G401.6 (cell line): ENCODE measurements around the gene USH1G.

Source experiments
- FAIRE-seq: peaks from 2 replicates; lab custom pipeline; 2012; peaks lifted over from hg19 to GRCh38; lab: Jason Lieb, UNC

Gene USH1G

GRCh38 chr17:74903034-74903433, 20.0 kb downstream of the USH1G start:
- no peak for FAIRE-seq

- no peak for FAIRE-seq
These were observed 21.5 kb downstream of the USH1G start for GRCh38 chr17:74901353-74902135.

GRCh38 chr17:74900208-74900607, 22.8 kb downstream of the USH1G start:
- no peak for FAIRE-seq

DNA sequence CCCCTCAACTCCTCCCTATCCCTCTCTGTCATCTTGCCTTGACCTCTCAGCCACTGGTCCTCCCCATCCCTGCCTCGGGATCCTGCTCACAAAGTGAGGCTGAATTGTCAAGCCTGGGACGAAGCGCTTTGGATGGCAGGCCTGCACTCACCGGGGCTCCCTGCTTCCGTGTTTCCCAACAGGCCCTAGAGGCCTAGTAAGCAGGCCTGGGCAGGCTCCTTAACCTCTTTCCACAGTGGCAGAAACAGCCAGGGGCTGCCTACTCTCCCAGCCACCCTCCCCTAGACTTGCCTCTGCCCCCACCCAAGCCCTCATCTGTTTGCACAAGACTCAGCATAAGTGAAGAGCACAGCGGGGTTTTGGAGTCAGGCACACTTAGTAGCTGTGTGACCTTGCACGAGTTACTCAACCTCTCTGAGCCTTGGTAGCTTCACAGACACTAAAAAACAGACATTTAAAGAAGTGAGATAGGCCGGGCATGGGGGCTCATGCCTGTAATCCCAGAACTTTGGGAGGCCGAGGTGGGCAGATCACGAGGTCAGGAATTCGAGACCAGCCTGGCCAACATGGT, 24.6 kb downstream of the USH1G start:
- no peak for FAIRE-seq

DNA sequence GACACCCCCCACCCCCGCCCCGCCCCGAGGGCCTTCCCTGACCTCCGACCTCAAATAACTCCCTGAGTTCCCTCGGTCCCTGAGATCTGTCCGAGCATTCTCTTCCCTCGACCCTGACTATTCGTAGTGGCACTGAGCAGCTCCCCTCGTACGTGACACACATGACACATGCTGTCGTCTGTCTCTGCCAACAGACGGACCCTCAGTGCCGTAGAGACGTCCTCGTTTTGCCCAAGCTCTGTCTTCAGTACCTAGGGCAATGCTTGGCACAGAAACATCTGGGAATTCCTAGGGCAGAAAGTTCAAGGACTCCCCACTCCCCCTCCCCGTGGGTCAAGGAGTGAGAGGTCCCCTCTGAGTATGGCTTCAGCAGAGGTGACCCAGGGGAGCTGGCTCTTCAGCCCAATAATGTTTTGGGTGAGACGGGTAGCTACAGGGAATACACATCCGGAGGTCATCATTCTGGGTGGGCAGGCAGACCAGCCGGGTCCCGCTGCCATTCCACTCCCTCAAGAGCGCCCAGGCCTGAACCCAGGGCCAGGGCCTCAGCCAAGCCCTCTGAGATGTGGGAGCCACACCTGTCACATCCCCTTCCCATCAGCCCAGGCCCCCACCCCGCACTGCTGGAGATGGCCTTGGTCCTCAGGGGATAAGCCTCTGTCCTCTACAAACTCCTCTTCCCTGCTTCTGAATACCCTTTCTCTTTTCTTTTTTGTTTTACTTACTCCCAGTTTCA, 29.0 kb downstream of the USH1G start:
- no peak for FAIRE-seq

DNA sequence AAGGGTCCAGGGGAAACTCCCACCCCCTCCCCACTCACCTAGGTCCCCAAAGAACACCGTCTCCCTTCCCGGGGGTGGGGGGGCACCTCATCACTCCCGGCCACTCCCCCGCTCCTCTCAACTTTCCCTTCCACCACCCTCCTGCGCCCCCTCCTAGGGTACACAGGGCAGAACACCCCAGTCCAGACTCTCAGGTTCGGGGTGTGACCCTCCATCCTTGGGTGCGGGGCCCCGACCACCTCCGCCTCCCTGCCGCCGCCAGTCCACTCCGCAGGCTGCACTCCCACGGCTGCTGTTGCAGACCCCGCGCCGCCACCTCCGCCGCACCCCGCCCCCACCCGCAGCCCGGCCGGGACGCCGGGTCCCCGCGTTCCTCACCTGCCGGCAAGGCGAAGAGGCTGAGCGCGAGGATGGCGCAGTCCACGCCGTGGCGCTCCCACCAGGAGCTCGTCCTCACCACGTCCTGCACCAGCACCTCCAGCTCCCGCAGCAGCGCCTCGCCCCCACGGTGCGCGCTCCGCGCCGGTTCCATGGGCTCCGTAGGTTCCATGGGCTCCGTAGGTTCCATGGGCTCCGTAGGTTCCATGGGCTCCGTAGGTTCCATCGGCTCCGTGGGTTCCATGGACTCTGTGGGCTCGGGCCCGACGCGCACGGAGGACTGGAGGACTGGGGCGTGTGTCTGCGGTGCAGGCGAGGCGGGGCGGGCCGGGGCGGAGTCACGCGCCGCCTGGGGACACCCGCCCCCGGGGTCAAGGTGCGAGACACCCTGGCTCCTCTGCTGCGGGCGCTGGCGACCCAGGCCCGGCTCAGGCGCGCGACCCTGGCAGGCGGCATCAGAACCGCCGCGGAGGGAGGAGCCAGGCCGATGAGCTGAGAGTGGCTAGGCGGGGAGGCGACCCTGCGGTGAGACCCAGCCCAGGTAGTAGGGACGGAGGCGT, 29.8 kb downstream of the USH1G start, which contains the start of gene FADS6:
TSS of gene FADS6 (minus strand) at position 660 of the 938 bp plus-strand sequence. CDS start at position 622, 38 bp downstream.
- no peak for FAIRE-seq

- FAIRE-seq = no peak
These were observed 30.8 kb downstream of the USH1G start for GRCh38 chr17:74892013-74892841.

DNA sequence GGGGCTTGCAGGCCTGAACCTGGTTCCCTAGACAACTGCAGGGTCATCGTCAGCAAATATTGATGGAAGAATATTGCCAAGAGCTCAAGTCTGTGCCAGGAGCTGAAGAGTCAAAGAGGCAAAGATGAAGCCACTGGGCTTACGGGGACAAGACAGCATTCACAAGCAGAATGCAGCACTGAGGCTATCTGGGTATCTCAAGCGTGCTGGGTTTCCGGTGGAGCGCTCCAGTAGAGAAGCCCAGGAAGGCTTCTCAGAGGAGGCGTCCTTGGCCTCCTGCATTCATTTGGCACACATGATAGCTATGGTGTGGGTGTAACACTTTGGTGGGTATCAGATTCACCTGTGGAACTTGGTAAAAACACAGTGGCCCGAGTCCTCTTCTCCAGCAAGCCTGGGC, 32.5 kb downstream of the USH1G start:
- no peak for FAIRE-seq

DNA sequence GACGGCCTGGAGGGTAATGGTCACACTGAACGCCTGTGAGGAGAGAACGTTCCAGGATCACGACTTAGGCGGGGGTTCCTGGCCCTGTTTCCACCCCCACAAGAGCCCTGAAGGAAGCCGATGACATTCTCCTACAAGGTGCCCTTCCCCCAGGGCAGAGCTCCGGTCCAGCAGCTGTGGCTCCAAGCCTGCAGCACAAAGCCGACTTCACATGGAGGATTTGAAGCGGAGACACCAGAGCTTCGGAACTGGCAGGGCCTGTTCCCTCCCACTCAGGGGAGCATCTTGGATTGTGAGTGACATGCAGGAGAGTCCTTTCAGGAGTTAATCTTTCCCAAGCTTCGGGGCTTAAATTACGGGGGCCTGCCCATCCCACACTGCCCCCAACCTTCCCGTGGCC, 34.6 kb downstream of the USH1G start:
- no peak for FAIRE-seq

GRCh38 chr17:74883241-74883745, 39.8 kb downstream of the USH1G start:
- FAIRE-seq = no peak

DNA sequence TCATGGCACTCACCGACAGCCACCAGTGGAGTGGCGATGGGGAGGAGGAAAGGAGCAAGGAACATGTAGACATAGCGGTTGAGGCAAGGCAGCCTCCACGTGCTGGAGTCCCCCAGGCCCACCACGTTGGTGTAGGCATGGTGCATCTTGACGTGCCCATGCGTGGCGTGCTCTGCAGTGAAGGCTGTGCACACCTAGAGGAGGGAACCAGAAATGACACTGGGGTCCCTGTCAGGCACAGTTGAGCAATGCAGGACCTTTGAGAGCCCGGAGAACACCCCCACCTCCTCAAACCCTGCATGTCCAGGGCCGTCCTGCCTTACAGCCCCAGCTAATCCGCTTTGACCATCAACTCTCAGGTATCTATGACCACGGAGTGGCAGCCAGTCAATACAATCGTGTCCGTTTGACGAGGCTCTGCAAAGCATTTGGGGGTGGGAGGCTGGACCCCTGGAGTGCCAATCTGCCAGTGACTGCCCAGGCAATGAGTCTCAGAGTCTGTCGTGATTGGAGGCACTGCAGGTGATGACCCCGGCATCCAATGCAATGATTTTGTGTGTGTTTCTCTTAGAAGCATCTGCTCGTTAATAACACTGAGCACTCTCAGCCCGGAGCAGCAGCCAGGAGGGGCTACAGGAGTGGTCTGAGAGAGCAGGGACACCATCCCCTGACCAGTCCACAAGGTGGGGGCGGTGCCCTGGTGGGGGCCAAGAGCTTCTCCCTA, 40.4 kb downstream of the USH1G start:
- FAIRE-seq = no peak

DNA sequence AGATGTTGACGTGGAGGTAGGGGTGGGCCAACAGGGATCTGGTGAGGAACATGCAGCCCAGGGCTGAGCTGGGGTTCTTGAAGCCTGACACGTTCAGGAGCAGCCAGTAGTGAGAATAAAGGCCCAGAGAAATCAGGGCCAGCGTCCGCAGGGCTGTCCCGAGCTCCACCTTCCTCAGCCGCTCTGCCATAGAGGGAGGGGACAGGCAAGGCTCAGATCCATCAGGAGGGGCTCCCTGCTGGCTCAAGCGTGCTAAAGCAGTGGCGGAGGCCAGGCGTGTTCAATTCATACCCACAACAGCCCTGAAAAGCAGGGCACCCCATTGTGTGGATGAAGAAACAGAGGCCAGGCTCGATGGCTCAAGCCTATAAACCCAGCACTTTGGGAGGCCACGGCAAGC, 42.0 kb downstream of the USH1G start:
- FAIRE-seq = no peak

DNA sequence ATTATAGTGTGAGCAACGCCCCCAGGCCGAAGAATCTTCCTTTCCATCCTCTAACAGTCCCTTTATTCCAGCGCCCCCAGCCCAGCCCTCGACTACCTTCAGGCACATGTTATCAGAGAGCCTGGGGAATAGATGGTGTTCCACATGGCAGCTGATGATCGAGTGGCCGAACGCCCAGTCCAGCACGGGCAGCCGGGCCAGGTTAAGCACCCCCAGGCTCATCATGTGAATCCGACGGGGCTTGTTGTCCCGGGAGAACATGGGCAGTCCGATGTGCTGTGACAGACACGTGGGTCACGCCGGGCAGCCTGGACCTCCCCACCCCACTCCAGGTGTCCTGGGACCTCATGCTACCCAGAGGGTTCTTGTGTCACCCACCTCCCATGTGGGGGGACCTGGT, 43.7 kb downstream of the USH1G start:
- no peak for FAIRE-seq

GRCh38 chr17:74878658-74879057, 44.4 kb downstream of the USH1G start:
- no peak for FAIRE-seq

- no peak for FAIRE-seq
These were observed 45.2 kb downstream of the USH1G start for GRCh38 chr17:74877592-74878548.

DNA sequence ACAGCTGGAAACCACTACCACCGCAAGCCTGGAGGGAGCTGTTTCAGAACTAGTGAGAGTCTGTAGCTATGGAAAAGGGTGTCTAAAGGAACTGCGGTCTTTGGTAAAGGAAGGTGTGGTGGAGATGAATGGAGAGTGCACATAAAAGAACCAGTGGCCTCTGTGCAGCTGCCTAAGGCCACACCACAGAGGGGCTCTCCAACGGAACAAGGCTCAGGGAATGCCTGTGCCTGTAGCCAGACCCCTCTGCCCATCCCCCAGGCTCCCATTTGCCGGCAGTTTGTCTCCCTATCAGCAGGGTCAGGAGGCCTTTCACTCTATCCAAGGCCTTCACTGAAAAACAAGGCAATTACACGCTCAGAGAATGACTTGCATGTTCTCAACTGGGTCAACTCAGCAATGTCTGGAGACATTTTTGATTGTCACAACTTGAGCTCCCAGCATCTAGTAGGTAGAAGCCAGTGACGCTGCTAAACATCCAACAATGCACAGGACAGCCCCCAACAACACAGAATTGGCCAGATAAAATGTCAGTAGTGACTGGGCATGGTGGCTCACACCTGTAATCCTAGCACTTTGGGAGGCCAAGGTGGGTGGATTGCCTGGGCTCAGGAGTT, 47.0 kb downstream of the USH1G start:
- FAIRE-seq = no peak

DNA sequence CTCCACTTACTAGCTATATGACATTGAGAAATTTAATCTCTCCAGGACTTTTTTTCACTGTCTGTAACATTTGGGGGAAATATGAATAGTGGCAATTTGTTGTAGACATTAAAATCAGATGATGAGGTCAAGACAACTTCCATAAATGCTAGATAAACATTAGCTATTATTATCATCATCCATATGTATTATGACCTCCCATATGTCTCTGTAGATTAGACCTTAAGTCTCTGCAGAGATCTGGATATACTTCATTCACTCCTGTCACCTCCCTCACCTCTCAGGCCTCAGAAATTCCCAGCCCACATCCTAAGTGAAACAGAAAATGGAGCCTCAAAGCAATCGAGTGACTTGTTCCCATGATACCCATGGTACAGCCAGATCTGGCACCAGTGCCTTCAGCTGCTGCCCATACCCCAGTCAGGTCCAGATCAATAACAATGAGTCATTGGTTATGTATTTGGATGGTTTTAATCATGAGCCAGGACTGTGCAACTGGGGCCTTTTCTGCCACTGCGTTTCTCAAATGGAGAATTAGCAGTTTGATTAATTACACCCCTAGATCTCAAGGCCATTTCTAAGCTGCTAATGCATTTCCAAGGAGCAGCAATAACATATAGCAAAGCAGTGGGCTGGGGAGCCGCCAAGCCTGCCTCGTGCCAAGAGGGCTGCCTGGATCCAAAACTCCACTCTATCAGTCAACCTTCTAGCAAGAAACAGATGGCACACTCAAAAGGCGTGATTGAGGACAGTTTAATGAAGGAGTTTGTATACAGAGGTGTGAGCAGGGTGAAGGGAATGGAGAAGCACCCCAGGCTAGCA, 47.7 kb downstream of the USH1G start:
- no peak for FAIRE-seq

DNA sequence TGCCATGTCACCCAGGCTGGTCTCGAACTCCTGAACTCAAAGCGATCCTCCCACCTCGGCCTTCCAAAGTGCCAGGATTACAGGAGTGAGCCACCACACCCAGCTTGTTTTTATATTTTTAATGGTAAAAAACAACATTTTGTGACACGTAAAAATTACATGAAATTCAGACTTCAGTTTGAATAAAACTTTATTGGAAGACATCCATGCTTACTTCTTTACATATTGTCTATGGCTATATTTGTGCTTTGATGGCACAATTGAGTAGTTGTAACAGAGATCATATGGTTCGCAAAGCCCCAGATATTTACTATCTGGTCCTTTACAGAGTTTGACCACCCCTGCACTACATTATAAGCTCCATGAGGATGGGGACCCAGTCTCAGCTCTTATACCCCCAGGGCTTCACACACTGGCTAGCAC, 48.4 kb downstream of the USH1G start:
- no peak for FAIRE-seq
